ENCODE data around the gene FAM118B.

DNA sequence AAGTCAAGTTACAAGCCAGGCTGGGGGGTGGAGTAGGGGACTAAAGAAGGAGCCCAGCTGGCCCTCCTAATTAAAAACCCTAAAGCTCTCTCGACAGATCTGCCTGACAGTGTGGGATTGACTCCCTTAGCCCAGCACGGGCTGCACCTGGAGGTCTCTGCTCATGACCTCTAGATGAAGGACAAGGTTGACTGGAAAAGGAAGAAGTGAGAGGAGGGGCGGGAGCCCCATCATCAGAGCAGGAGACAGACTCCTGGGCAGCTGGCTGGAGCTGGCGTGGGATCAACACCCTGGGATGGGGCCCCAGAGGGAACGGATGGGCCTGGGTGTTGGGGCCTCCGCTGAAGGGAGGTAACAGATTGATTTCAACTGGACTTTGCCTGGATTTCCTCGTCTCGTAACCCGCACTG, 46.3 kb upstream of the FAM118B start:
- TF ChIP-seq, protein P1, sequence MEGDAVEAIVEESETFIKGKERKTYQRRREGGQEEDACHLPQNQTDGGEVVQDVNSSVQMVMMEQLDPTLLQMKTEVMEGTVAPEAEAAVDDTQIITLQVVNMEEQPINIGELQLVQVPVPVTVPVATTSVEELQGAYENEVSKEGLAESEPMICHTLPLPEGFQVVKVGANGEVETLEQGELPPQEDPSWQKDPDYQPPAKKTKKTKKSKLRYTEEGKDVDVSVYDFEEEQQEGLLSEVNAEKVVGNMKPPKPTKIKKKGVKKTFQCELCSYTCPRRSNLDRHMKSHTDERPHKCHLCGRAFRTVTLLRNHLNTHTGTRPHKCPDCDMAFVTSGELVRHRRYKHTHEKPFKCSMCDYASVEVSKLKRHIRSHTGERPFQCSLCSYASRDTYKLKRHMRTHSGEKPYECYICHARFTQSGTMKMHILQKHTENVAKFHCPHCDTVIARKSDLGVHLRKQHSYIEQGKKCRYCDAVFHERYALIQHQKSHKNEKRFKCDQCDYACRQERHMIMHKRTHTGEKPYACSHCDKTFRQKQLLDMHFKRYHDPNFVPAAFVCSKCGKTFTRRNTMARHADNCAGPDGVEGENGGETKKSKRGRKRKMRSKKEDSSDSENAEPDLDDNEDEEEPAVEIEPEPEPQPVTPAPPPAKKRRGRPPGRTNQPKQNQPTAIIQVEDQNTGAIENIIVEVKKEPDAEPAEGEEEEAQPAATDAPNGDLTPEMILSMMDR (conservative IDR thresholded peaks at IDR 0.05; ENCODE audit: low read depth, low read length): no peak
- no peak for TF ChIP-seq POLR2A (IDR thresholded peaks at IDR 0.05; ENCODE audit: low read depth, low read length)
